Measurements from ENCODE around the gene GIPC2. TPM values are rescaled to one million over a fixed set of nuclear protein-coding genes. Genes with fewer than 3 reads are reported as not detected.
A peak's percentile ranks its signal among the peaks of the same experiment; 100 is the strongest.

Gene GIPC2
- total and polyA plus RNA-seq, 9 of the 15 experiments (the other 6 are each of a cell fraction or from before 2014, with no cell fraction given), result 0.01 to 0.05 (median 0.04) TPM; not detected in 3

- no peak; the same call in 1 of the 2 replicates for TF ChIP-seq THRA (IDR thresholded peaks at IDR 0.05)
- no peak for TF ChIP-seq RBBP5 (IDR thresholded peaks at IDR 0.05; ENCODE audit: borderline replicate concordance, insufficient read depth, low read length, poor library complexity, severe bottlenecking)
- peak; percentile 94 for TF ChIP-seq ARHGAP35 (IDR thresholded peaks at IDR 0.05; ENCODE audit: partially characterized antibody)
- TF ChIP-seq SMC3 (conservative IDR thresholded peaks at IDR 0.05; ENCODE audit: insufficient read depth, low read depth, low read length), result 0 out of 2 replicates have a peak, but pooled peaks have one; percentile 12
- peak; percentile 53; the same call in 1 of the 2 replicates for TF ChIP-seq ZNF274 (IDR thresholded peaks at IDR 0.05; ENCODE audit: borderline replicate concordance, low read depth, low read length)
- no peak for TF ChIP-seq CEBPG (CRISPR knock-in tag; IDR thresholded peaks at IDR 0.05)
- no peak for TF ChIP-seq CEBPG (tag; conservative IDR thresholded peaks at IDR 0.05 in 1 of 2, IDR thresholded peaks at IDR 0.05 in 1 of 2)
- TF ChIP-seq GTF2F1 (IDR thresholded peaks at IDR 0.05; ENCODE audit: low read depth, low read length), result peak; percentile 98
- TF ChIP-seq ZNF77 (CRISPR knock-in tag; IDR thresholded peaks at IDR 0.05), result peak; percentile 99
- peak; percentile 3 to 42; a peak in 1 of 4 replicates for TF ChIP-seq RCOR1 (IDR thresholded peaks at IDR 0.05; ENCODE audit: borderline replicate concordance in 1 of 2, low read depth in 2 of 2, low read length in 2 of 2)
- TF ChIP-seq MITF (IDR thresholded peaks at IDR 0.05), result no peak
- TF ChIP-seq SNAPC5 (CRISPR knock-in tag; IDR thresholded peaks at IDR 0.05), result peak; percentile 94
- no peak for TF ChIP-seq ARID1B (IDR thresholded peaks at IDR 0.05)
- TF ChIP-seq KAT8 (IDR thresholded peaks at IDR 0.05; ENCODE audit: low read depth), result no peak
- TF ChIP-seq CHD1 (IDR thresholded peaks at IDR 0.05; ENCODE audit: low read length), result no peak
- TF ChIP-seq CREB1 (IDR thresholded peaks at IDR 0.05), result no peak; the same call in 1 of the 2 replicates
- TF ChIP-seq CREB1 (CRISPR knock-in tag; IDR thresholded peaks at IDR 0.05), result no peak
- peak; percentile 86 for TF ChIP-seq TSHZ1 (CRISPR knock-in tag; IDR thresholded peaks at IDR 0.05)
- TF ChIP-seq ZNF3 (CRISPR knock-in tag; IDR thresholded peaks at IDR 0.05), result peak; percentile 99
- peak; percentile 65; the same call in 1 of the 2 replicates for TF ChIP-seq DDX20 (tag; IDR thresholded peaks at IDR 0.05; ENCODE audit: low read depth)
Observed at GRCh38 chr1:78003882-78004718, 41.7 kb upstream of the GIPC2 start (continued).

Data from K562 (cell line).